Common myeloid progenitor, CD34-positive (primary cell): ENCODE measurements around the gene CABLES2.

ENCODE experiments used
- CTCF ChIA-PET: fragments of 350-600 bp; sonication (Branson Sonifier 250); formaldehyde crosslinking; loops from one replicate; lab custom pipeline; 2021; ENCODE audit warnings: antibody characterized with exemption; lab: Charles Lee
- POLR2A ChIA-PET: fragments of 350-600 bp; sonication (Branson Sonifier 250); formaldehyde crosslinking; loops from one replicate; lab custom pipeline; 2021; ENCODE audit warnings: antibody characterized with exemption; lab: Charles Lee
- DNase-seq, 3 donors: peaks; one replicate each; pipeline versions ENCODE4 v3.0.0 to v3.0.0-alpha.2; 2013
- H3K27ac ChIP-seq, 2 experiments: 1 replicate in 1 of 2; 2 replicates in 1 of 2; pipeline ENCODE4 v1.7.0; 2013; ENCODE audit warnings: inconsistent platforms in 2 of 2, low read length in 2 of 2, mild to moderate bottlenecking in 2 of 2, low read depth in 1 of 2, moderate library complexity in 1 of 2; ENCODE audit not compliant: severe bottlenecking in 2 of 2, insufficient read depth in 1 of 2, poor library complexity in 1 of 2
- H3K27me3 ChIP-seq, 5 experiments: replicated peaks in 2 of 5; 1 replicate in 3 of 5; 2 replicates in 2 of 5; pipeline versions ENCODE4 v1.6.1 to v1.7.0; 2013; ENCODE audit warnings: low read length in 4 of 5, mild to moderate bottlenecking in 2 of 5, moderate library complexity in 2 of 5, inconsistent platforms in 1 of 5; ENCODE audit not compliant: insufficient read depth in 5 of 5, control insufficient read depth in 4 of 5
- H3K36me3 ChIP-seq, 4 experiments: 1 replicate in 2 of 4; 2 replicates in 2 of 4; pipeline versions ENCODE4 v1.6.1 to v1.7.0; 2013; ENCODE audit warnings: low read length in 3 of 4, control low read depth in 1 of 4, mild to moderate bottlenecking in 1 of 4; ENCODE audit not compliant: control insufficient read depth in 4 of 4, insufficient read depth in 4 of 4
- H3K4me1 ChIP-seq, 4 experiments: 1 replicate in 3 of 4; 2 replicates in 1 of 4; pipeline versions ENCODE4 v1.6.1 to v1.7.1; 2013; ENCODE audit warnings: low read length in 3 of 4, mild to moderate bottlenecking in 3 of 4, control low read depth in 1 of 4, inconsistent platforms in 1 of 4, moderate library complexity in 1 of 4; ENCODE audit not compliant: control insufficient read depth in 4 of 4, insufficient read depth in 4 of 4; ENCODE audit errors: control extremely low read depth in 1 of 4
- H3K4me3 ChIP-seq, 7 experiments: 1 replicate in 4 of 7; 2 replicates in 3 of 7; pipeline versions ENCODE4 v1.5.1 to v1.7.0; 2013; ENCODE audit warnings: mild to moderate bottlenecking in 7 of 7, low read length in 6 of 7, moderate library complexity in 6 of 7, inconsistent platforms in 2 of 7, low read depth in 2 of 7, control low read depth in 1 of 7; ENCODE audit not compliant: insufficient read depth in 4 of 7, control insufficient read depth in 1 of 7; ENCODE audit errors: extremely low read depth in 1 of 7
- H3K9me3 ChIP-seq, 5 experiments: 1 replicate in 4 of 5; 2 replicates in 1 of 5; pipeline versions ENCODE4 v1.6.1 to v1.7.1; 2013; ENCODE audit warnings: low read length in 4 of 5, mild to moderate bottlenecking in 2 of 5, inconsistent platforms in 1 of 5, low read depth in 1 of 5, moderate library complexity in 1 of 5; ENCODE audit not compliant: control insufficient read depth in 4 of 5, insufficient read depth in 2 of 5; ENCODE audit errors: control extremely low read depth in 1 of 5
- WGBS: methylation state at CpG from one replicate; pipeline ENCODE4 v1.1.5; 2013; ENCODE audit not compliant: insufficient coverage; 5-methylcytosine and 5-hydroxymethylcytosine counted together

The CABLES2 gene

GRCh38 chr20:62416651-62417637, 9.9 kb upstream of the CABLES2 start:
- no peaks in the 10 kb centered on the region for H3K36me3 ChIP-seq
- CTCF ChIA-PET: interaction anchor here (0.5 kb wide), 1 partner anchor 372 kb away, joined by 4 read pairs; no protein-coding TSS in a partner anchor
- H3K27ac ChIP-seq: no peak overlapping the region
- no peaks in the 10 kb centered on the region for H3K27me3 ChIP-seq
- POLR2A ChIA-PET: no interaction called here
- H3K4me3 ChIP-seq: no peak overlapping the region
- no peaks in the 10 kb centered on the region for H3K4me1 ChIP-seq
- DNase-seq: no peak
- WGBS: 91% methylated on average over 23 of the region's 43 CpGs
- no peaks in the 10 kb centered on the region for H3K9me3 ChIP-seq

GRCh38 chr20:62415354-62416111, 8.4 kb upstream of the CABLES2 start:
- CTCF ChIA-PET: interaction anchor here (1.5 kb wide), 1 partner anchor 29 kb away, joined by 4 read pairs; the partner anchor contains the start of gene RPS21
- Histone ChIP-seq H3K9me3 (no peaks in the 10 kb centered on the region), H3K4me1 (peaks cover 0 to 2% (median under 1%) of the 10 kb centered on the region in 4 experiments), H3K36me3 (no peaks in the 10 kb centered on the region), H3K27me3 (no peaks in the 10 kb centered on the region), H3K27ac (no peak overlapping the region), H3K4me3 (no peak overlapping the region)
- DNase-seq: no peak
- 91% methylated on average over 20 of the region's 24 CpGs for WGBS
- POLR2A ChIA-PET: no interaction called here

GRCh38 chr20:62413896-62414481, 6.9 kb upstream of the CABLES2 start:
- peak in 2 of 3 donors; percentile 4 to 6 for DNase-seq

GRCh38 chr20:62413025-62413570, 6.0 kb upstream of the CABLES2 start:
- ChIA-PET POLR2A (no interaction called here), CTCF (no interaction called here)
- 99% methylated on average over 11 of the region's 11 CpGs for WGBS
- Histone ChIP-seq H3K9me3 (no peaks in the 10 kb centered on the region), H3K4me1 (peaks cover 0 to 13% (median 11%) of the 10 kb centered on the region in 4 experiments), H3K27me3 (no peaks in the 10 kb centered on the region), H3K27ac (no peak overlapping the region), H3K36me3 (no peaks in the 10 kb centered on the region), H3K4me3 (no peak overlapping the region)
- DNase-seq: no peak

More at GRCh38 chr20:62413896-62414481, 6.9 kb upstream of the CABLES2 start:
- 94% methylated on average over 12 of the region's 22 CpGs for WGBS
- ChIA-PET CTCF (interaction anchor here (1.3 to 1.5 kb wide), 2 partner anchors 28 to 203 kb away, joined by 4 read pairs; partner anchors contain the start of gene RPS21), POLR2A (no interaction called here)
- H3K4me1 ChIP-seq: peaks cover 0 to 13% (median 11%) of the 10 kb centered on the region in 4 experiments
- H3K9me3 ChIP-seq: no peaks in the 10 kb centered on the region
- no peak overlapping the region for H3K27ac ChIP-seq
- H3K36me3 ChIP-seq: no peaks in the 10 kb centered on the region
- no peaks in the 10 kb centered on the region for H3K27me3 ChIP-seq
- H3K4me3 ChIP-seq: no peak overlapping the region

DNA sequence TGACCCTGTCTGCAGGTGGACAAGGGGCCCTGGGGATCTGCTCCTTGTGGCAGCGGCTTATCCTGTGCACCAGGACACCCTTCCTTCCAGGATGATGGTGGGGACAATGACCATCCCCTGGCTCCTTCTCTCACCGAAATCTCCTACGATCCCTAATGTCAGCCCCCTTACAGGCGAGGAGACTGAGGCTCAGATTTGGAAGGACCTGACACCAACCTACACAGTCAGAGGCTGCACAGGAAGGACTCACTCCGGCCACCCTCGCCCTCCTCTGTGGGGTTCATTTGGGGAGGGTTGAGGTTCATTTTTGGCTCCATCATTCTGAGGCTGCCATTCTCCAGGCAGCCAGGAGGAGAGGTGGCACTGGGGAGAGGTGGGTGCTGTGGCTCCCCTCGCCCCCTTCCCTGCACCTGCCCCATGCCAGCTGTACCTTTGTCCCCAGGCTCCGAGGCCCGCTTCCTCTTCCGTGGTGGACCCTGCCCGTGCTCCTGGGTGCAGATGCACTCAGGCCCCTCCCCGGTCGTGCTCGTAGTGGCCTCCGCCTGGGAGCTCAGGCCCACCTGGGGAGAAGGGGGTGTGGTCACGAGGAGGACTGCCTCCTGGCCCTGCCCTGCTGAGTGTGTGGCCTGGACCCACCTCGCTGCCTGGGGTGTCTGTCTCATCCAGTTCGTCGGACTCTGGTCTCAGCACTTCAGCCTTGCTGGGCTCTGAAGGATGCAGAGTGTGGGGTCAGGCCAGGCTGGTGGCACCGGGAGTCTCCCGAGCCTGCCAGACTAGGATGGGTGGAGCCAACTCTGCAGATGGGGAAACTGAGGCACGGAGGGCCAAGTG, 5.3 kb upstream of the CABLES2 start:
- WGBS: 91% methylated on average over 15 of the region's 22 CpGs
- Histone ChIP-seq H3K4me3 (no peak overlapping the region), H3K36me3 (no peaks in the 10 kb centered on the region), H3K4me1 (peaks cover 0 to 20% (median 17%) of the 10 kb centered on the region in 4 experiments), H3K27me3 (no peaks in the 10 kb centered on the region), H3K9me3 (no peaks in the 10 kb centered on the region), H3K27ac (no peak overlapping the region)
- DNase-seq: no peak
- ChIA-PET POLR2A (no interaction called here), CTCF (no interaction called here)
